ENCODE results near the gene ATP8A2. TPM values are rescaled to one million over a fixed set of nuclear protein-coding genes. Genes with fewer than 3 reads are reported as not detected.

Gene ATP8A2
- total RNA-seq, 6 donors from 2014 or later = 0.55 to 1.5 (median 0.87) TPM

- TF ChIP-seq, protein P1, sequence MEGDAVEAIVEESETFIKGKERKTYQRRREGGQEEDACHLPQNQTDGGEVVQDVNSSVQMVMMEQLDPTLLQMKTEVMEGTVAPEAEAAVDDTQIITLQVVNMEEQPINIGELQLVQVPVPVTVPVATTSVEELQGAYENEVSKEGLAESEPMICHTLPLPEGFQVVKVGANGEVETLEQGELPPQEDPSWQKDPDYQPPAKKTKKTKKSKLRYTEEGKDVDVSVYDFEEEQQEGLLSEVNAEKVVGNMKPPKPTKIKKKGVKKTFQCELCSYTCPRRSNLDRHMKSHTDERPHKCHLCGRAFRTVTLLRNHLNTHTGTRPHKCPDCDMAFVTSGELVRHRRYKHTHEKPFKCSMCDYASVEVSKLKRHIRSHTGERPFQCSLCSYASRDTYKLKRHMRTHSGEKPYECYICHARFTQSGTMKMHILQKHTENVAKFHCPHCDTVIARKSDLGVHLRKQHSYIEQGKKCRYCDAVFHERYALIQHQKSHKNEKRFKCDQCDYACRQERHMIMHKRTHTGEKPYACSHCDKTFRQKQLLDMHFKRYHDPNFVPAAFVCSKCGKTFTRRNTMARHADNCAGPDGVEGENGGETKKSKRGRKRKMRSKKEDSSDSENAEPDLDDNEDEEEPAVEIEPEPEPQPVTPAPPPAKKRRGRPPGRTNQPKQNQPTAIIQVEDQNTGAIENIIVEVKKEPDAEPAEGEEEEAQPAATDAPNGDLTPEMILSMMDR (IDR thresholded peaks at IDR 0.05) = no peak
- TF ChIP-seq POLR2A (IDR thresholded peaks at IDR 0.05) = no peak
- TF ChIP-seq EP300 (IDR thresholded peaks at IDR 0.05) = no peak
- TF ChIP-seq POLR2AphosphoS5 (IDR thresholded peaks at IDR 0.05) = no peak
- no peak overlapping the region for H3K4me3 ChIP-seq
- no peaks in the 10 kb centered on the region for H3K4me1 ChIP-seq
- no peak overlapping the region for H3K27ac ChIP-seq
- H3K9me3 ChIP-seq = no peaks in the 10 kb centered on the region
- H3K27me3 ChIP-seq = no peaks in the 10 kb centered on the region
- ATAC-seq (ENCODE audit: low FRiP score in 2 of 2) (no peak), DNase-seq (no peak)
- H3K36me3 ChIP-seq = no peaks in the 10 kb centered on the region
- 58 to 65% methylated on average over 2 of the region's 2 CpGs for WGBS, 2 donors
Observed at GRCh38 chr13:25865391-25865790, 493.6 kb downstream of the ATP8A2 start.

- Histone ChIP-seq H3K27ac (no peak overlapping the region), H3K4me1 (no peaks in the 10 kb centered on the region), H3K9me3 (no peaks in the 10 kb centered on the region), H3K4me3 (no peak overlapping the region), H3K27me3 (no peaks in the 10 kb centered on the region), H3K36me3 (no peaks in the 10 kb centered on the region)
- DNase-seq = no peak
- TF ChIP-seq, protein P1 (IDR thresholded peaks at IDR 0.05) = no peak
- TF ChIP-seq POLR2AphosphoS5 (IDR thresholded peaks at IDR 0.05) (no peak), EP300 (IDR thresholded peaks at IDR 0.05) (no peak), POLR2A (IDR thresholded peaks at IDR 0.05) (no peak)
- no peak for ATAC-seq (ENCODE audit: low FRiP score in 2 of 2)
Observed at GRCh38 chr13:25867038-25867437, 495.3 kb downstream of the ATP8A2 start.

GRCh38 chr13:25868490-25868889 lies 496.7 kb downstream of the ATP8A2 start:
- Histone ChIP-seq H3K9me3 (no peaks in the 10 kb centered on the region), H3K27me3 (no peaks in the 10 kb centered on the region), H3K36me3 (no peaks in the 10 kb centered on the region), H3K4me1 (no peaks in the 10 kb centered on the region), H3K27ac (no peak overlapping the region), H3K4me3 (no peak overlapping the region)
- no peak for TF ChIP-seq POLR2A (IDR thresholded peaks at IDR 0.05)
- TF ChIP-seq, protein P1 (IDR thresholded peaks at IDR 0.05) = no peak
- DNase-seq (no peak), ATAC-seq (ENCODE audit: low FRiP score in 2 of 2) (no peak)
- 57 to 77% methylated on average over 5 of the region's 5 CpGs for WGBS, 2 donors

GRCh38 chr13:25869941-25870340 lies 498.2 kb downstream of the ATP8A2 start:
- Histone ChIP-seq H3K36me3 (no peaks in the 10 kb centered on the region), H3K27ac (no peak overlapping the region), H3K9me3 (no peaks in the 10 kb centered on the region), H3K4me3 (no peak overlapping the region), H3K27me3 (no peaks in the 10 kb centered on the region), H3K4me1 (no peaks in the 10 kb centered on the region)
- TF ChIP-seq, protein P1 (IDR thresholded peaks at IDR 0.05) = no peak
- no peak for TF ChIP-seq POLR2AphosphoS5 (IDR thresholded peaks at IDR 0.05)
- no peak for TF ChIP-seq POLR2A (IDR thresholded peaks at IDR 0.05)
- TF ChIP-seq EP300 (IDR thresholded peaks at IDR 0.05) = no peak
- ATAC-seq (ENCODE audit: low FRiP score in 2 of 2) = no peak
- 71 to 85% methylated on average over 10 to 12 of the region's 12 CpGs for WGBS, 2 donors
- DNase-seq = peak in 1 of 2 donors; percentile 40

- no peak for TF ChIP-seq POLR2A (IDR thresholded peaks at IDR 0.05)
- TF ChIP-seq, protein P1 (IDR thresholded peaks at IDR 0.05) = no peak
- TF ChIP-seq POLR2AphosphoS5 (IDR thresholded peaks at IDR 0.05) = no peak
- no peak for TF ChIP-seq EP300 (IDR thresholded peaks at IDR 0.05)
- ATAC-seq (ENCODE audit: low FRiP score in 2 of 2) (no peak), DNase-seq (no peak)
- H3K4me3 ChIP-seq = no peak overlapping the region
- no peaks in the 10 kb centered on the region for H3K36me3 ChIP-seq
- H3K4me1 ChIP-seq = no peaks in the 10 kb centered on the region
- no peaks in the 10 kb centered on the region for H3K27me3 ChIP-seq
- H3K9me3 ChIP-seq = no peaks in the 10 kb centered on the region
- H3K27ac ChIP-seq = no peak overlapping the region
- 90 to 91% methylated on average over 11 of the region's 11 CpGs for WGBS, 2 donors
Observed at GRCh38 chr13:25871389-25872125, 499.8 kb downstream of the ATP8A2 start.

Measured in upper lobe of left lung (tissue), 6 donors.